Naive thymus-derived CD8-positive, alpha-beta T cell (primary cell): ENCODE data around the gene CDC37L1. TPM values are rescaled to one million over a fixed set of nuclear protein-coding genes. Genes with fewer than 3 reads are reported as not detected.

ENCODE experiments used
- ATAC-seq, 2 donors: fragments of 150-1000 bp; cut with Tn5 transposase in 1 of 2; sonication (Bioruptor Pico), chemical (Tn5 transposase) in 1 of 2; 1 replicate in 1 of 2; 2 replicates in 1 of 2; pipeline ENCODE4 v1.10.0; 2021; ENCODE audit warnings: mild to moderate bottlenecking in 2 of 2, moderate library complexity in 2 of 2
- POLR2A ChIA-PET: fragments of 350-600 bp; sonication (Branson Sonifier 250); formaldehyde crosslinking; loops from one replicate; lab custom pipeline; 2021; ENCODE audit warnings: antibody characterized with exemption; lab: Charles Lee
- DNase-seq, 10 donors: peaks; one replicate each; pipeline versions ENCODE4 v3.0.0 to v3.0.0-alpha.2; 2020 to 2022
- H3K27ac Mint-ChIP-seq, 10 donors: one replicate each; pipeline ENCODE4 v1.8.0; 2020 to 2022; ENCODE audit warnings: mild to moderate bottlenecking in 10 of 10, mixed read lengths in 10 of 10, moderate library complexity in 4 of 10, inconsistent platforms in 1 of 10
- H3K27me3 Mint-ChIP-seq, 5 donors: one replicate each; pipeline ENCODE4 v1.8.0; 2021 to 2022; ENCODE audit warnings: mixed read lengths in 5 of 5
- H3K36me3 Mint-ChIP-seq, 3 donors: one replicate each; pipeline ENCODE4 v1.8.0; 2020 to 2022; ENCODE audit warnings: mixed read lengths in 3 of 3, mild to moderate bottlenecking in 2 of 3, inconsistent platforms in 1 of 3
- H3K4me1 Mint-ChIP-seq, 4 donors: one replicate each; pipeline ENCODE4 v1.8.0; 2021 to 2022; ENCODE audit warnings: mixed read lengths in 4 of 4
- H3K4me3 Mint-ChIP-seq, 10 donors: one replicate each; pipeline ENCODE4 v1.8.0; 2020 to 2022; ENCODE audit warnings: mild to moderate bottlenecking in 10 of 10, mixed read lengths in 10 of 10, moderate library complexity in 6 of 10, inconsistent platforms in 1 of 10
- H3K9me3 Mint-ChIP-seq, 9 donors: one replicate each; pipeline ENCODE4 v1.8.0; 2020 to 2022; ENCODE audit warnings: mixed read lengths in 9 of 9, mild to moderate bottlenecking in 3 of 9, inconsistent platforms in 1 of 9, moderate library complexity in 1 of 9
- polyA plus RNA-seq, 3 donors: library from polyadenylated mRNA; unstranded; fragments of 300-500 nt; fragmentation: Illumina TruSeq; gene quantifications; one replicate each; pipeline ENCODE4 v1.2.3, GENCODE V29; 2021
- total RNA-seq, 8 experiments: library from RNA in 2 of 8; stranded (reverse) in 2 of 8; gene quantifications; one replicate each; pipeline ENCODE4 v1.2.3 and lab custom pipeline; 2021 to 2026

Gene CDC37L1
- total and polyA plus RNA-seq, 5 experiments from 2014 or later: 18.5 to 29.5 (median 19.2) TPM

GRCh38 chr9:4716163-4716562, 36.8 kb downstream of the CDC37L1 start:
- Mint-ChIP-seq H3K4me3 (no peak overlapping the region), H3K9me3 (no peaks in the 10 kb centered on the region), H3K4me1 (peaks cover 0 to 5% (median 0%) of the 10 kb centered on the region in 4 donors), H3K27ac (peak overlapping the region in 5 of 10 donors; percentile 26 to 83 (median 65)), H3K36me3 (peaks cover 0 to 82% (median 15%) of the 10 kb centered on the region in 3 donors), H3K27me3 (no peaks in the 10 kb centered on the region)
- ATAC-seq (no peak), DNase-seq (no peak)
- POLR2A ChIA-PET: interaction anchor here (0.6 kb wide), 1 partner anchor 20 kb away, joined by 3 read pairs; no protein-coding TSS in a partner anchor

- POLR2A ChIA-PET: no interaction called here
- Mint-ChIP-seq H3K27ac (peak overlapping the region in 2 of 10 donors; percentile 52 to 65), H3K36me3 (peaks cover 0 to 87% (median 15%) of the 10 kb centered on the region in 3 donors), H3K27me3 (no peaks in the 10 kb centered on the region), H3K4me1 (peaks cover 0 to 5% (median 0%) of the 10 kb centered on the region in 4 donors), H3K4me3 (no peak overlapping the region), H3K9me3 (no peaks in the 10 kb centered on the region)
- ATAC-seq (no peak), DNase-seq (no peak)
Observed at GRCh38 chr9:4717815-4718214, 38.4 kb downstream of the CDC37L1 start.

GRCh38 chr9:4718911-4719310, 39.5 kb downstream of the CDC37L1 start:
- no peaks in the 10 kb centered on the region for H3K9me3 Mint-ChIP-seq
- H3K36me3 Mint-ChIP-seq: peaks cover 0 to 80% (median 15%) of the 10 kb centered on the region in 3 donors
- POLR2A ChIA-PET: no interaction called here
- DNase-seq (no peak), ATAC-seq (no peak)
- no peak overlapping the region for H3K4me3 Mint-ChIP-seq
- H3K27ac Mint-ChIP-seq: peak overlapping the region in 1 of 10 donors; percentile 6
- no peaks in the 10 kb centered on the region for H3K27me3 Mint-ChIP-seq
- H3K4me1 Mint-ChIP-seq: peaks cover 0 to 2% (median 0%) of the 10 kb centered on the region in 4 donors

- Mint-ChIP-seq H3K36me3 (peaks cover 0 to 78% (median 11%) of the 10 kb centered on the region in 3 donors), H3K27me3 (no peaks in the 10 kb centered on the region), H3K27ac (no peak overlapping the region), H3K4me1 (peaks cover 5 to 16% (median 15%) of the 10 kb centered on the region in 4 donors), H3K9me3 (no peaks in the 10 kb centered on the region), H3K4me3 (no peak overlapping the region)
- DNase-seq (no peak), ATAC-seq (no peak)
- POLR2A ChIA-PET: interaction anchor here (1.0 kb wide), 1 partner anchor 20 kb away, joined by 3 read pairs; no protein-coding TSS in a partner anchor
Observed at GRCh38 chr9:4721736-4722135, 42.4 kb downstream of the CDC37L1 start.

GRCh38 chr9:4725706-4726442, 46.5 kb downstream of the CDC37L1 start:
- H3K27me3 Mint-ChIP-seq: no peaks in the 10 kb centered on the region
- DNase-seq (no peak), ATAC-seq (no peak)
- peaks cover 0 to 51% (median 3%) of the 10 kb centered on the region in 3 donors for H3K36me3 Mint-ChIP-seq
- H3K4me1 Mint-ChIP-seq: peaks cover 8 to 35% (median 31%) of the 10 kb centered on the region in 4 donors
- no peaks in the 10 kb centered on the region for H3K9me3 Mint-ChIP-seq
- peak overlapping the region in 3 of 10 donors; percentile 13 to 48 (median 29) for H3K27ac Mint-ChIP-seq
- POLR2A ChIA-PET: no interaction called here
- H3K4me3 Mint-ChIP-seq: no peak overlapping the region

- Mint-ChIP-seq H3K4me3 (no peak overlapping the region), H3K9me3 (no peaks in the 10 kb centered on the region), H3K27ac (peak overlapping the region in 2 of 10 donors; percentile 33 to 74), H3K27me3 (no peaks in the 10 kb centered on the region), H3K4me1 (peaks cover 15 to 46% (median 39%) of the 10 kb centered on the region in 4 donors), H3K36me3 (peaks cover 0 to 36% (median 2%) of the 10 kb centered on the region in 3 donors)
- POLR2A ChIA-PET: interaction anchor here (1.1 kb wide), 1 partner anchor 13 kb away, joined by 6 read pairs; no protein-coding TSS in a partner anchor
- ATAC-seq: no peak
- no peak for DNase-seq
Observed at GRCh38 chr9:4727593-4727992, 48.2 kb downstream of the CDC37L1 start.

- Mint-ChIP-seq H3K27me3 (no peaks in the 10 kb centered on the region), H3K4me1 (peaks cover 29 to 53% (median 50%) of the 10 kb centered on the region in 4 donors), H3K4me3 (peak overlapping the region in 2 of 10 donors; percentile 10 to 34), H3K9me3 (no peaks in the 10 kb centered on the region), H3K27ac (no peak overlapping the region), H3K36me3 (peaks cover 0 to 24% (median 9%) of the 10 kb centered on the region in 3 donors)
- ATAC-seq (no peak), DNase-seq (no peak)
- POLR2A ChIA-PET: interaction anchor here (2.3 kb wide), 1 partner anchor 8 kb away, joined by 8 read pairs; the partner anchor contains the start of gene AK3
Observed at GRCh38 chr9:4732890-4733289, 53.5 kb downstream of the CDC37L1 start.

- H3K4me1 Mint-ChIP-seq: peaks cover 29 to 64% (median 56%) of the 10 kb centered on the region in 4 donors
- no peaks in the 10 kb centered on the region for H3K9me3 Mint-ChIP-seq
- H3K36me3 Mint-ChIP-seq: peaks cover 0 to 26% (median 9%) of the 10 kb centered on the region in 3 donors
- H3K4me3 Mint-ChIP-seq: peak overlapping the region in 2 of 10 donors; percentile 7 to 72
- no peaks in the 10 kb centered on the region for H3K27me3 Mint-ChIP-seq
- no peak for ATAC-seq
- no peak for DNase-seq
- peak overlapping the region in 3 of 10 donors; percentile 13 to 40 (median 26) for H3K27ac Mint-ChIP-seq
- POLR2A ChIA-PET: no interaction called here
Observed at GRCh38 chr9:4734150-4734549, 54.8 kb downstream of the CDC37L1 start.

- Mint-ChIP-seq H3K9me3 (no peaks in the 10 kb centered on the region), H3K4me3 (peak overlapping the region; percentile 85 to 99 (median 94)), H3K27me3 (no peaks in the 10 kb centered on the region), H3K36me3 (peaks cover 0 to 13% (median 0%) of the 10 kb centered on the region in 3 donors), H3K4me1 (peaks cover 21 to 55% (median 50%) of the 10 kb centered on the region in 4 donors), H3K27ac (peak overlapping the region in 9 of 10 donors; percentile 40 to 99 (median 95))
- POLR2A ChIA-PET: no interaction called here
- ATAC-seq: no peak
- no peak for DNase-seq
Observed at GRCh38 chr9:4738866-4739586, 59.7 kb downstream of the CDC37L1 start.

- no peaks in the 10 kb centered on the region for H3K27me3 Mint-ChIP-seq
- POLR2A ChIA-PET: interaction anchor here (0.7 to 3.4 kb wide), 20 partner anchors 8 to 1530 kb away, joined by 3 to 47 read pairs (median 7); partner anchors contain the start of genes CDC37L1, JAK2, PLGRKT and PLPP6
- no peaks in the 10 kb centered on the region for H3K9me3 Mint-ChIP-seq
- ATAC-seq: no peak
- DNase-seq: peak in 1 of 10 donors; percentile 7
- H3K4me3 Mint-ChIP-seq: peak overlapping the region; percentile 85 to 99 (median 94)
- H3K4me1 Mint-ChIP-seq: peaks cover 16 to 47% (median 43%) of the 10 kb centered on the region in 4 donors
- peak overlapping the region; percentile 90 to 99 (median 96) for H3K27ac Mint-ChIP-seq
- peaks cover 0 to 9% (median 0%) of the 10 kb centered on the region in 3 donors for H3K36me3 Mint-ChIP-seq
Observed at GRCh38 chr9:4739587-4740387, 60.4 kb downstream of the CDC37L1 start.

- Mint-ChIP-seq H3K36me3 (peaks cover 0 to 9% (median 0%) of the 10 kb centered on the region in 3 donors), H3K4me3 (peak overlapping the region; percentile 85 to 99 (median 94)), H3K4me1 (peaks cover 15 to 46% (median 41%) of the 10 kb centered on the region in 4 donors), H3K9me3 (no peaks in the 10 kb centered on the region), H3K27me3 (no peaks in the 10 kb centered on the region), H3K27ac (peak overlapping the region; percentile 90 to 99 (median 96))
- DNase-seq (no peak), ATAC-seq (no peak)
- POLR2A ChIA-PET: interaction anchor here (0.7 to 3.4 kb wide), 25 partner anchors 9 to 1530 kb away, joined by 3 to 47 read pairs (median 6); partner anchors contain the start of genes CDC37L1, JAK2, PLGRKT and PLPP6
Observed at GRCh38 chr9:4740388-4740637, 60.9 kb downstream of the CDC37L1 start.
